ENCODE results near the gene EXOC4.

EXOC4 gene

DNA sequence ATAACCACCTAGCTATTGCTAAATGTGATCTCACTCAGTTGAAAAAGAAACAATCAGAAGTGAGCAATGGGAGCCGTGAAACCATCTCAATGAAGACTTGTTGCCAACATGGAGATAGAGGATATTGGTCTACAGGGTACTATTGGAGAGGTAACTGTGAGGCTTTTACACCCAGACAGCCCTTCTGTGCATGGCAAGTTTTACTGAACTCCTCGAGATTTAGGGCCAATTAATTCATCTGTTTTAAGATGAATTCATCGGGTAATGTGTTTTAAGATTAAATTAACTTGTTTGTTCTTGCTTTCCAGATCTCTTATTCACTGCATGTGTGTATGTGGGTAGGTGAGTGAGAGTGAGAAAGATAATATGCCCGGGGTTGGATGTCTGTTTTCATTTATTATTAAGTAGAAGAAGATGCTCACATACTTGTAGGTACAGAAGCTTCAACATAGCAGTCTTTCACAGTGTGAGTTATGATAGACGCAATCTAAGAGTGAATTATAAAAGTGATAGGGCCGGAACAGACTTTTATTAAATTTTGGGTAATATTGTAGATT is 323.8 kb downstream of the EXOC4 start:
- H3K27ac ChIP-seq (ENCODE audit: extremely low read depth, low read depth, low read length), result no peak overlapping the region
- peaks cover 4% of the 10 kb centered on the region; the same call in 1 of the 2 replicates for H3K4me1 ChIP-seq (ENCODE audit: control insufficient read depth, insufficient read depth, low read length)
- H3K36me3 ChIP-seq (ENCODE audit: control insufficient read depth in 2 of 2, insufficient read depth in 1 of 2, low read length in 2 of 2), result no peaks in the 10 kb centered on the region
- ChIA-PET POLR2A (no interaction called here), CTCF (no interaction called here)
- no peak overlapping the region for H3K4me3 ChIP-seq (ENCODE audit: low read depth, low read length)
- TF ChIP-seq ZNF274 (IDR thresholded peaks at IDR 0.05; ENCODE audit: low read length) (no peak), ZNF274 (tag by site-specific recombination; IDR thresholded peaks at IDR 0.05; ENCODE audit: borderline replicate concordance) (no peak), ZNF747 (tag by site-specific recombination; IDR thresholded peaks at IDR 0.05) (no peak), ZNF776 (tag by site-specific recombination; IDR thresholded peaks at IDR 0.05; ENCODE audit: borderline replicate concordance) (no peak), ZNF629 (tag by site-specific recombination; IDR thresholded peaks at IDR 0.05) (no peak), ZEB2 (tag by site-specific recombination; IDR thresholded peaks at IDR 0.05) (no peak), ZNF19 (tag by site-specific recombination; IDR thresholded peaks at IDR 0.05; ENCODE audit: low read depth) (no peak), ZNF341 (tag by site-specific recombination; IDR thresholded peaks at IDR 0.05; ENCODE audit: low read depth) (no peak), ZNF624 (tag by site-specific recombination; IDR thresholded peaks at IDR 0.05) (no peak)
- H3K9me3 ChIP-seq (ENCODE audit: control insufficient read depth, insufficient read depth, low read depth, low read length), result no peaks in the 10 kb centered on the region

DNA sequence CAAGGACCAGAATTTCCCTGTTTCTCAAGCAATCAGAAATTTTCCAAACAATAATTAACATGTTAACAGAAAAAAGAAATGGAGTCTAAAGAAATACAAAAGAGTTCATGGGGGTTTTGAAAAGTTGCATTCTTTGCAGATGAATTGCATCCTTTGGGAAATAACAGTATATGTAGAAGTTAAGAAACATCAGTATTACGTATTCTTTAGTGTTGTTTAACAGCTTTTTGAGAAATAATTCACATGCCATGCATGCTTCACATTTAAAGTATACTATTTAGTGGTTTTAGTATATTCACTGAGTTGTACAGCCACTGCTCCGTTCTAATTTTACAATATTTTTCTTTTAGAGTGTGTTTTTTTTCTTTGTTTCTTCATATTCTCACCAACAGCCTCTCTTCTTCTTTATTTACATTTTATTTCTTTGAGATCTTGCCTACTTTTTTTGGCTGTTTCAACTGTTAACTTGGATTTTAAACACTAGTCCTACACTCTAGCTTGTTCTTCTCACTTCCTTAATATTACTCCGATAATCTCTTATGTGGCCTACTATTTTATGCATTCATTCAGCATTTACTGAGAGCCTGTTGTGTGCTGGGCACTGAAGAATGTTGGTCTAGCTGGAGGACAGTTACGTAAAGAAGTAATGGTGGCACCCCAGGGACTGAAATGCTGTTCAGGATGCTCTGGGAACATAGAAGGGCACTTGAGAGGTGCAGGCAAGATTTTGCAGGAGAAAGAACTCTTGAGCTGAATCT is 330.1 kb downstream of the EXOC4 start:
- CTCF ChIA-PET, result interaction anchor here (0.6 to 0.8 kb wide), 2 partner anchors 8 to 163 kb away, joined by 3 to 5 read pairs; no protein-coding TSS in a partner anchor
- POLR2A ChIA-PET, result no interaction called here
- no peaks in the 10 kb centered on the region for H3K9me3 ChIP-seq (ENCODE audit: control insufficient read depth, insufficient read depth, low read depth, low read length)
- TF ChIP-seq ZNF704 (tag by site-specific recombination; IDR thresholded peaks at IDR 0.05) (no peak), ZNF555 (tag by site-specific recombination; conservative IDR thresholded peaks at IDR 0.05) (no peak), ZNF2 (tag by site-specific recombination; IDR thresholded peaks at IDR 0.05) (no peak), ZNF37A (tag by site-specific recombination; IDR thresholded peaks at IDR 0.05) (no peak), ZNF623 (tag by site-specific recombination; IDR thresholded peaks at IDR 0.05) (no peak), MYNN (tag by site-specific recombination; IDR thresholded peaks at IDR 0.05; ENCODE audit: borderline replicate concordance) (no peak), ZNF146 (tag by site-specific recombination; IDR thresholded peaks at IDR 0.05) (no peak), KLF1 (tag by site-specific recombination; IDR thresholded peaks at IDR 0.05) (no peak)
- TF ChIP-seq, protein P1, sequence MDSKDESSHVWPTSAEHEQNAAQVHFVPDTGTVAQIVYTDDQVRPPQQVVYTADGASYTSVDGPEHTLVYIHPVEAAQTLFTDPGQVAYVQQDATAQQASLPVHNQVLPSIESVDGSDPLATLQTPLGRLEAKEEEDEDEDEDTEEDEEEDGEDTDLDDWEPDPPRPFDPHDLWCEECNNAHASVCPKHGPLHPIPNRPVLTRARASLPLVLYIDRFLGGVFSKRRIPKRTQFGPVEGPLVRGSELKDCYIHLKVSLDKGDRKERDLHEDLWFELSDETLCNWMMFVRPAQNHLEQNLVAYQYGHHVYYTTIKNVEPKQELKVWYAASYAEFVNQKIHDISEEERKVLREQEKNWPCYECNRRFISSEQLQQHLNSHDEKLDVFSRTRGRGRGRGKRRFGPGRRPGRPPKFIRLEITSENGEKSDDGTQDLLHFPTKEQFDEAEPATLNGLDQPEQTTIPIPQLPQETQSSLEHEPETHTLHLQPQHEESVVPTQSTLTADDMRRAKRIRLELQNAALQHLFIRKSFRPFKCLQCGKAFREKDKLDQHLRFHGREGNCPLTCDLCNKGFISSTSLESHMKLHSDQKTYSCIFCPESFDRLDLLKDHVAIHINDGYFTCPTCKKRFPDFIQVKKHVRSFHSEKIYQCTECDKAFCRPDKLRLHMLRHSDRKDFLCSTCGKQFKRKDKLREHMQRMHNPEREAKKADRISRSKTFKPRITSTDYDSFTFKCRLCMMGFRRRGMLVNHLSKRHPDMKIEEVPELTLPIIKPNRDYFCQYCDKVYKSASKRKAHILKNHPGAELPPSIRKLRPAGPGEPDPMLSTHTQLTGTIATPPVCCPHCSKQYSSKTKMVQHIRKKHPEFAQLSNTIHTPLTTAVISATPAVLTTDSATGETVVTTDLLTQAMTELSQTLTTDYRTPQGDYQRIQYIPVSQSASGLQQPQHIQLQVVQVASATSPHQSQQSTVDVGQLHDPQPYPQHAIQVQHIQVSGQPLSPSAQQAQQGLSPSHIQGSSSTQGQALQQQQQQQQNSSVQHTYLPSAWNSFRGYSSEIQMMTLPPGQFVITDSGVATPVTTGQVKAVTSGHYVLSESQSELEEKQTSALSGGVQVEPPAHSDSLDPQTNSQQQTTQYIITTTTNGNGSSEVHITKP (tag by site-specific recombination; IDR thresholded peaks at IDR 0.05), result no peak
- no peaks in the 10 kb centered on the region for H3K36me3 ChIP-seq (ENCODE audit: control insufficient read depth in 2 of 2, insufficient read depth in 1 of 2, low read length in 2 of 2)
- no peak overlapping the region for H3K4me3 ChIP-seq (ENCODE audit: low read depth, low read length)
- H3K4me1 ChIP-seq (ENCODE audit: control insufficient read depth, insufficient read depth, low read length), result no peaks in the 10 kb centered on the region
- H3K27ac ChIP-seq (ENCODE audit: extremely low read depth, low read depth, low read length), result no peak overlapping the region
